GM18526 (cell line): Measurements from ENCODE around the gene RHEX.

Experiments
- POLR2A ChIP-seq: IDR thresholded peaks from 3 replicates; pipeline ENCODE4 v1.6.1; 2011; ENCODE audit not compliant: insufficient read length; ENCODE audit errors: extremely low read depth

The RHEX gene

GRCh38 chr1:206120406-206120805 lies 67.4 kb downstream of the RHEX start:
- no peak for TF ChIP-seq POLR2A

- no peak for TF ChIP-seq POLR2A
Observed at GRCh38 chr1:206121269-206121668, 68.3 kb downstream of the RHEX start.

GRCh38 chr1:206122686-206123085 lies 69.7 kb downstream of the RHEX start:
- no peak for TF ChIP-seq POLR2A

DNA sequence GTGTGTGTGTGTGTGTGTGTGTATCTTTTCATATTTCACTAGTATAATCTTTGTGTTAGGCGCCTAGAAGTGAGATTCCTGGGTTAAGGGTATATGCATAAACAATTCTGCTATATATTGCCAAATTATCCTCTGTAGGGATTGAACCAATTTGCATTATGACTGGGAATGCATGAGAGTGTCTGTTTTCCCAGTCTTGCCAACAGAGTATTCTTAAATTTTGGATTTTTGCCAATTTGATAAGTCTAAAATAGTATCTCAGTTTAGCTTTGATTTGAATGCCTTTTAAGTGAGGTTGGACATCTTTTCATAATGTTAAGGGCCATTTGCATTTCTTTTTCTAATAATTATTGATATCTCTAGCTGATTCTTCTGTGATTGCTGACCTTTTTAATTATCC lies 72.4 kb downstream of the RHEX start:
- no peak for TF ChIP-seq POLR2A

GRCh38 chr1:206127336-206127735 lies 74.4 kb downstream of the RHEX start:
- no peak for TF ChIP-seq POLR2A

DNA sequence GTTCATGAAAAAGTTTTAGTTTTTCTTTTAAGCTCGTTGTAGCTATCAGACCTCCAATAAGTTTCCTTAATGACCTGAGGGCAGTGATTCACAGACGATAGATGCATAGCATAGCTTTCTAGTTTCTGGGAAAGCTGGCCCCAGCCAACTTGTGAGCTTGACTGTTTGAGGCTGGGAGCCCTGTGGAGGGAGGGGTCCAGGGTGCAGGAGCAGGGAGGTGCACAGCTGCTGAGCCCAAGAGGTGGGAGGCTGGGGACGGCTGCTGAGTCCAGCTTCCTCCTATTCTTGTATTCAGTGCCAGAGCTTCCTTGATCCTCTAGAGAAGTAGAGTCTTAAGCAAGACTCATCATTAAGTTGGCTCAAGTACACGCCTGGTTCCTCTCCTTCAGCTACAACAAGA lies 75.2 kb downstream of the RHEX start:
- TF ChIP-seq POLR2A: no peak

- no peak for TF ChIP-seq POLR2A
Observed at GRCh38 chr1:206131037-206131436, 78.1 kb downstream of the RHEX start.

- no peak for TF ChIP-seq POLR2A
Observed at GRCh38 chr1:206133751-206134415, 80.9 kb downstream of the RHEX start.

- no peak for TF ChIP-seq POLR2A
Observed at GRCh38 chr1:206135248-206135647, 82.3 kb downstream of the RHEX start.

DNA sequence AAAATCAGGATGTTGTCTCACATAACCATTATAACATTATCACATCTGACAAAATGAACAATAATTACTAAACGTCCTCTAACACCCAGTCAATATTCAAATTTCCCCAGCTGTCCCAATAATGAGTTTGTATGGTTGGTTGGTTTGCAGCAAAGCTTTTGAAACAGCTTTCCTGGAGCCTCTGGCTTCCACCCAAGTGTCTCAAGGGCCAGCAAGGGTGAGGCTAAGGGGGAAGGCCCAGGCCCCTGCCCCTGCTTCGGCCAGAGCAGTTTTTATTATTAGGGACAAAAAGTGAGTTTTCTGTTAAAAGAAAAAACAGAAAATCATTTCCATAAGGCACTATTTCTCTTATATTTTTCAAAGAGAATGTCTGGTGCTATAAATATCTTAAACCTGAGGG lies 83.3 kb downstream of the RHEX start:
- no peak for TF ChIP-seq POLR2A

GRCh38 chr1:206142011-206142410 lies 89.0 kb downstream of the RHEX start:
- no peak for TF ChIP-seq POLR2A

- TF ChIP-seq POLR2A: no peak
Observed at GRCh38 chr1:206142770-206143169, 89.8 kb downstream of the RHEX start.

- no peak for TF ChIP-seq POLR2A
Observed at GRCh38 chr1:206143537-206144172, 90.7 kb downstream of the RHEX start.

- no peak for TF ChIP-seq POLR2A
Observed at GRCh38 chr1:206144605-206145004, 91.6 kb downstream of the RHEX start.

DNA sequence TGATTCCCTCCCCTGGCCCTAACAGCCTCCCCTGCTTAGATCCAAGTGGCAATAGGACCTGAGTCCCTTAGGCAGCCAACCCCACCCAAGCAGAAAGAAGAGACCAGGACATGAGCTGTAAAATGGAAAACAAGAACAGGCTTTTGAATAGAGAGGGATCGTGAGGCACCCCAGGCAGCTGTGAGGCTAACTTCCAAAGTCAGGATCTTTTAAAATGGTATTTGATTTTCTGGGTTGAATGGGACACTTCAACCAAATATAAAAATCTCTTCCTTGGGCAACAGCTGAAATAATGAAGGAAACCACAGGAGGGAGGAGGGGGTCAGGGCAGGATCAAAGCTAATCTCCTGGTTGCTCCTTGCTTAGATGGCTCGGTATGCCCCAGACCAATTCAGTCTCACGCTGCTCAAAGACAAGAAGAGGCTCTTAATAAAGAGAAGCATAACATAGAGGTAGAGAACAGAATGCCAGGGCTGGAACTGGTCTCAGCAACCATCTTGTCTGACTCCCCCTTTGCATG lies 92.9 kb downstream of the RHEX start:
- TF ChIP-seq POLR2A: no peak
